GM18909 (cell line): ENCODE measurements around the gene SBK2.
"Not testable (repeated sequence)": the region's sequence is repeated elsewhere in the genome, so short reads cannot be mapped to it uniquely, and the experiment has no call there.

ENCODE experiments used
- ATAC-seq: cut with Tn5 transposase; IDR thresholded peaks from one replicate; pipeline ENCODE4 v1.9.1; 2021; ENCODE audit warnings: mild to moderate bottlenecking; ENCODE audit not compliant: unreplicated experiment, poor library complexity

The SBK2 gene

GRCh38 chr19:55537741-55538111, 793 bp upstream of the SBK2 start:
- ATAC-seq: no peak

- ATAC-seq: no peak
Measured at GRCh38 chr19:55536366-55536765, 567 bp downstream of the SBK2 start.

DNA sequence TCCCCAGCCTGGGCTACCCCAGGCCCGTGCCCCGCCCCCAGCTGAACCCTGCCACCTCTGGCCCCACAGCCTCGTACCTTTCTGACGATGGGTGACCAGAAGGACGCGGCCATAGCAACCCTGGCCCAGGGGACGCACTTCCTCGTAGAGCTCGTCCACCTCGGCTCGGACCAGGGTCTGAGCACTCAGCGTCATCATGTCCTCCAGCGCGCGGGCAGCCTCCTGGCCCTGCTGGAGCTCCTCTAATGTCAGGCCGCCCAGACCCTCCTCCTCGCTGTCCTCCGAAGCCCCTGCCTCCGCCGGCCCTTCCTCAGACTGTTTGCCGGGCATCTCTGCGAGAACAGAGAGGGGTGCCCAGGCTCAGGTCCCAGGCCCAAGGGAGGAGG, 975 bp downstream of the SBK2 start:
- no peak for ATAC-seq

DNA sequence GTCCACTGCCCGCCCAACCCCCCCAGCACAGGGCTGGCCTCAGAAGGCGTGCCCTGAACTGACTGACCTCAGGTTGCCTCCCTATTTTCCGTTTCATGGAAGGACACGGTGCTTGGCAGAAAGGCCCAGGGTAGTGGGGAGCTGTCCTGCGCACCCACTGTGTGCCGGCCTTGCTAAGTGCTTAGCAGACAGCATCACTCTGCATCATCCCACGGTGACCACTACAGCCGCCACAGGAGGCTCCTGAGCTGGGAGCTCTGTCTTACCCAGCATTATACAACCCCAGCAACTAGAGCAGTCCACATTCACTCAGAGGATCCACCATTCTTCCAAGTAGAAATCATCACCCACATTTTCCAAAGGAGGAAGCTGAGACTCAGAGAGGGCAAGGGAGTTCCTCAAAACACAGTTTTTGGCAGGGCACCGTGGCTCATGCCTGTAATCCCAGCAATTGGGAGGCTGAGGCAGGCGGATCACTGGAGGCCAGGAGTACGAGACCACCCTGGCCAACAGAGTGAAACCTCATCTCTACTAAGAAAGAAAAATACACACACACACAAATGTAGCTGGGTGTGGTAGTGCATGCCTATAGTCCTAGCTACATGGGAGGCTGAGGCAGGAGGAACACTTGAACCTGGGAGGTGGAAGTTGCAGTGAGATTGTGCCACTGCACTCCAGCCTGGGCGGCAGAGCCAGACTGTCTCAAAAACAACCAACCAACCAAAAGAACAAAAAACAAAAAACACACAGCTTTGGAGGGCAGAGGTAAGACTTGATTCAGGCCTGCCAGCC, 1.6 kb downstream of the SBK2 start:
- ATAC-seq: no peak

DNA sequence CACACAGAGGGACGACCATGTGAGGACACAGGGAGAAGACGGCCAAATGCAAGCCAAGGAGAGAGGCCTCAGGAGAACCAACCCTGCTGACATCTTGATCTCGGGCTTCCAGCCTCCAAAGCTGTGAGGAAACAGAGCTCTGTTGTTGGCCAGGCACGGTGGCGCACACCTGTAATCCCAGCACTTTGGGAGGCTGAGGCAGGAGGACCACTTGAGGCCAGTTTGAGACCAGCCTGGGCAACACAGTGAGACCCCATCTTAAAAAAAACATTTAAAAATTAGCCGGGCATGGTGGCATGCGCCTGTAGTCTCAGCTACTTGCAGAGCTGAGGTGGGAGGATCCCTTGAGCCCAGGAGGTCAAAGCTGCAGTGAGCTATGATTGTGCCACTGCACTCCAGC, 2.7 kb downstream of the SBK2 start:
- not testable (repeated sequence) for ATAC-seq

GRCh38 chr19:55530996-55531395, 5.9 kb downstream of the SBK2 start:
- no peak for ATAC-seq

DNA sequence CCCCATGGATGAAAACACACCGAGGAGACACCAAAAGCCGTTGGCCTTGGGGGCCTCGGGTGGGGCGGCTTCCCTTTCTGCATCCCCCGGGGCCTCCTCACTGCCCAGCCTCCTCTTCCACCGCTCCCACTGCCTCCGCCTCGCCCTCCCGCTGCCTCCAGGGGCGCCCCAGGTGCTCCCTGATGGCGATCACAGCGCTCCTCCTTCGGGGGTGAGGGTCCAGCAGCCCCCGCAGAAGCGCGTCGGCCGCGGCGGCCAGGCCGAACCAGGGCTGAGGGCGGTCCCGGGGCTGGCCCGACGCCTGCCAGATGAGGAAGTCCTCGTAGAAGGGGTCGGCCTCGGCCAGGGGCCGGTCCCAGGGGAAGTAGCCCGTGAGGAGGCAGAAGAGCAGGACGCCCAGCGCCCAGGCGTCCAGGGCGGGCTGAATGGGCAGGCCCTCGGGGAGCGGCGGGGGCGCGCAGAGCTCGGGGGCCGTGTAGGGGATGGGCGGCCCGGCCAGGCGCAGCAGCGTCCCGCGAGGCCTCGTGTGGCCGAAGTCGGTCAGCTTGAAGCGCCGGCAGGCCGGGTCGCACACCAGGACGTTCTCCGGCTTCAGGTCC, 7.2 kb downstream of the SBK2 start:
- ATAC-seq: no peak

GRCh38 chr19:55528030-55528803, 8.7 kb downstream of the SBK2 start:
- no peak for ATAC-seq

DNA sequence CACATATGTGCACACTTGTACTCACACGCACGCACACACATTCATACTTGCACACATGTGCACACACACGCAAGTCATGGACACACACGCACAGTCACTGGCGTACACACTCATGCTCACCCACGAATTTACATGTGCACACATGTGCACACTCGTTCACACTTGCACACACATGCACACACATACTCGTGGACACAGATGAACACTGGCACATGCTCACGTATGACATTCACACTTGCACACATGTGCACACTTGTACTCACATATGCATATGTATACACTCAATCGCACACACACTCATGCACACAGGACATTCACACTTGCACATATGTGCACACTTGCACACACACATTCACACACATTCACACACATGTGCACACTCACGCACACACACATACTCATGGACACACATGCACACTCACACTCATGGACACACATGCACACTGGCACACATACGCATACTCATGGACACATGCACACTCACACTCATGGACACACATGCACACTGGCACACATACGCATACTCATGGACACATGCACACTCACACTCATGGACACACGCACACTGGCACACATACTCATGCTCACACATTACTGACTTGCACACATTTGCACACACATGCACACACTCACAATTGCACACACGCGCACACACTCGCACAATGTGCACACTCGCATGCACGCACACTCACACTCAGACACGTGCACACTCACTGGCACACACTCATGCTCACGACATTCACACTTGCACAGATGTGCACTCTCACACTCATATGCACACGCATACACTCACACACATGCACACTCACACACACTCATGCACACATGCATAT, 9.5 kb downstream of the SBK2 start:
- ATAC-seq: no peak

DNA sequence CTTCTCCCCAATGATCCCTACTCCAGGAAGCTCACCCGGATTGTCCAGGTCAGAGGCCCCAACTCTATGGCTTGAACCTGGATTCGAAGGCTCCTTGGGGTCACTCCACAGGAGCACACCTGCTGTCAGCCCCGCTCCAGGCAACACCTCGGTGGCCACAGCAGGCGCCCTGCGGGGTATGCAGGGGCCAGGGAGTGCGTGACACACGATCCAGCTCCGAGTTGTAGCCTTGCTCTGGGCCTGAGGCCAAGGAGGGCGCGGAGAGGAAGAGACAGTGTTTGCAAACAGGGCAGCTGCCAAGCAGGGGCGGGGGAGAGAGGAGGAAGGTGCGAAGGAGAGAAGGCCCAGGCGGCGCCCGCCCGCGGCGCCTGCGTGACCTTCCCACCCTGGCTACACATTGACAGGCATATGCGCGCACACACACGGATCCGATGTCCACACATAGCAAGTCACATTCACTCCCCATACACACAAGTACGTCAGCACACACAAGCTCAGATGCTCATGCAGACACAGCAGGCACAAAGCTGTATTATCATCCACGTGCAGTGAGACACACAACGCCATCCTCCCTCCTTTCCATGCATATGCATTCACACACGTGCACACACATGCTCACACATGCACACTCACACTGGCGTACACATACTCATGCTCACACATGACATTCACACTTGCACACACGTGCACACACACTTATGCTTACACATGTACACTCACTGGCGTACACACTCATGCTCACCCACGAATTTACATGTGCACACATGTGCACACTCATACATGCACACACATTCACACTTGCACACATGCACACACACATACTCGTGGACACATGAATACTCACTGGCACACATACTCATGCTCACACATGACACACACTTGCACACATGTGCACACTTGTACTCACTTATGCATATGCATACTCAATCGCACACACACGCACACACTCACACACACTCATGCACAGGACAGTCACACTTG, 10.4 kb downstream of the SBK2 start:
- no peak for ATAC-seq

DNA sequence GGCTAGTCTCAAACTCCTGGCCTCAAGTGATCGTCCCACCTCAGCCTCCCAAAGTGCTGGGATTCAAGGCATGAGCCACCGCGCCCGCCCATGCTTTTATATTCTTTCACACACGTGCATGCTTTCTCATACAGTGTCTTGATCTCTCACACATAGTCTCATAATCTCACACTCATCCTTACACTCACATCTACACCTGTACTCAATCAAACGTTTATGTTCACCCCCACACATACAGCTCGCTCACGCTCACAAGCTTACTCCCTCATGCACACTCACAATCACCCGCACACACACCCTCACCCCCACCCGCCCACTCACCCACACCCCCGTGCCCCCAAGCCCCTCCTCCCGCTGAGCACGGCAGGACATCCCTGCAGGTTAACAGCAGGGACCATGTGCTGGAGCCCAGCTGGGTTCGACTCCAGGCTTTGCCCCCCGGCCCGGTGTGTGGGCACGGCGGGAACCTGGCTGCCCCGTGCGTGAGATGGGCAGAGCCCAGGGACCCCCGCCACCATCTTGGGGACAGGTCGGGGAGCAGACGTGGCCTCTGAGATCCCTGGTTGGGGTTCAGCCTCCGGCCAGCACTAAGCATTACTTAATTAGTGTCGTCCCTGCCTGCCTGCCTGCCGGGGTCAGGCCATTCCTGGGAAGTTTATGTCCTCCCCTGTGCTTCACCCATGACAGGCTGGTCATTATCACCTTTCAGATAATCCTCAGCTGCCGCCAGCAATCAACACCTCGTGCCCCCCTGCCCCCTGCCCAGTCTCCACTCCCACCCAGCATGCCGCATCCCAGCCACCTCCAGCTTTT, 11.4 kb downstream of the SBK2 start:
- ATAC-seq: no peak

GRCh38 chr19:55520691-55521292, 16.1 kb downstream of the SBK2 start:
- ATAC-seq: no peak

DNA sequence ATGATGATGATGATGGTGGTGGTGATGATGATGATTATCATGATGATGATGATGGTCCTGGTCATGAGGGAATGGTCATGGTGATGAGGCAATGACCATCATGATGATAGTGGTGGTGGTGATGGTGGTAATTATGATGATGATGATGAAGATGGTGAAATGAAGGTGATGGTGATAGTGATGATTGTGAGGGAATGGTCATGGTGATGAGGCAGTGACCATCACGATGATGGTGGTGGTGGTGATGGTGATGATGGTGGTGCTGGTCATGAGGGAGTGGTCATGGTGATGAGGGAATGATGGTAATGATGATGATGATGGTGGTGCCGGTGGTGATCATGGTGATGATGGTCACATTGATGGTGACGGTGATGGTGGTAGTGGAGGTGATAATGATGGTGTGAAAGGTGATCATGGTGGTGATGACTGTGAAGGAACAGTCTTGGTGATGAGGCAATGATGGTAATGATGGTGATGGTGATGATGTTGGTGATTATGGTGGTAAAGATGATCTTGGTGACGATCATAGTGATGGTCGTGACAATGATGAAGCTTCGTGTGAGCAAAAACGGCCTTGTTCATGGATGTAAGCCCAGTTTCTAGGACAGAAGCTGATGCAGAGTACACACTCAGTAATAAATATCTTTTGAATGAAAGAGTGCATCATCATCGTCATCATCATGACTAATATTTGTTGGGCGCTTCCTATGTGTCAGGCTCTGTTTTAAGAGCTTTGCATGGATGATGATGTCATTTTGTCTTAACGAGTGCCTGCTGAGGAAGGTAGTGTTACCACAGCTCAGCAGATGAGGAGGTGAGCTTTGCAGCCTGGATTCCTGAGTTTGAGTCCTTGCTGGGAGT, 17.3 kb downstream of the SBK2 start:
- ATAC-seq: no peak

DNA sequence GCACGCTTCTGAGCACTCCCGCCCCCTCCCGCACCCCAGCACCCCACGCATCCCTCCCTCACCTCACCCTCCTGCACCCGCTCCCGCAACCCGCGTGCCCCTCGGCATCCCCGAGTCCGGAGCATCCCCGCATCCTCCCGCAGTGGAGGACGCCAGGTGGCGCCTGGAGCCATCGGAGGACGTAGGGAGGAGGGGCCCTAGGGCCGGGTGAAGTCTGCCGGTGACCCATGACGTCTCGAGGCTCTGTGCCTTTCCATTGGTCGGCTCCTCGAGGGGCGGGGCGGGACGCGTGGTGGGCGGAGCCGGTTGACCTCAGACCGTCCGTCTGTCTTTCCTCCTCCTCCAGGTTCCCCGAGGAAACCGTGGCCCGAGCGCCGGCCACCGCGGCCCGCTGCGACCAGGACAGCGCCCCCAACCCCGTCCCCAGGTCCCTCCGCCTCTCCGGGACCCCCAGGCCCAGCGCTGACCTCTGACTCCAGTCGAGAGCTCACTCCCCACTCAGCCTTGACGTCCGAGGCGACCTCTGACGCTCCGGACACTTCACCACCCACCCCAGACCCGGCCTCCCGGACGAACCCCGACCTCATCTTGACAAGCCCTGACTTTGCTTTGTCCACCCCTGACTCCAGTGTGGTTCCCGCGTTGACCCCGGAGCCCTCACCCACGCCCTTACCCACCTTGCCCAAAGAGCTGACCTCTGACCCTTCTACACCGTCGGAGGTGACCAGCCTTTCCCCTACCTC, 19.9 kb downstream of the SBK2 start:
- peak; percentile 97 for ATAC-seq

DNA sequence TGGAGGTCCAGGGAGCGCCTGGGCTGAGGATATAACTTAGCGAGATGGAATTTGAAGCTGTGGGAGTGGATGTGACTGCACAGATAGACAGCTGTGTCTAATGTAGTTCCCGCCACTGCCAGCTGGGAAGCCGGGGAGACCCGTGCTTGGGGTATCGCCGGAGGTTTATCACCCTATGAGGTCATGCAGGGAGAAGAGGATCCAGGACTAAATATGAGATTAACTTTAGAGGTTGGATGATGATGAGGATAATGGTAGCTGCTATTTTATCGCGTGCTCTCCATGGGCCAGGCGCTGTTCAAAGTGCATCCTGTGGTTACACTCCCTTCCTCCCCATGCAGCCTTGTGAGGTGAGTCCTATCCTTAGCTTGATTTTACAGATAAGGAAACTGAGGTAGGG, 28.8 kb downstream of the SBK2 start:
- ATAC-seq: no peak

DNA sequence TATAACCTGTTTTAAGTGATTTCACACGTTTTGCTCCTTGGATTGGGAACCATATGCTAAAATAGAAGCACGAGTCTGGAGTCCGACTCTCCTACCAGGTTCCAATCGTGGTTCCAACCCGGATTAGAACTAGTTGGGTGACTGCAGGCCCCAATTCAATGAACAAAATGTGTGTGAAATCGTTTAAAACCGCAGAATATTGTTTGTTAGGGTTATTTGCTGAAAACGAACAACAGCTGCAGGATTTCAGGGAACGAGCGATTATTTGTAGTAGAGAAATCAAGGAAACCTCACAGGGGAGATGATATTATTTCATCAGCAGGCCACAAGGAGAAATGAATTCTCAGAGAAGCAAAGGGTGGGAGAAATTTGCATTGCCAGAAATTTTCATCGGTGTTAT, 32.0 kb downstream of the SBK2 start:
- no peak for ATAC-seq

DNA sequence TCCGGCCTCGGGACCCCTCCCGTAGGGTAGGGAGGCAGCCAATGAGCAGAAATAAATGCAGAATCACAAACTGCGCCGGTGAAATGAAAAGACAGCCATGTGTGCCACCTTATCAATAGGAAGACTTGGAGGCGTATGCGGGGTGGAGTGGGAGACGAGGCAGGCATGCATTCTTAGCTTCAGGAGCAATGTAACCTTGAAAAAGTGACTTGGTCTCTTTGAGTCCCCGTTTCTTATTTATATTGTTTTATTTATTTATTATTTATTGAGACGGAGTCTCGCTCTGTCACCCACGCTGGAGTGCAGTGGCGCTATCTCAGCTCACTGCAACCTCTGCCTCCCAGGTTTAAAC, 32.7 kb downstream of the SBK2 start:
- ATAC-seq: peak; percentile 20
